Left lung (tissue), 10 donors: ENCODE data around the gene NPAS2. TPM values are rescaled to one million over a fixed set of nuclear protein-coding genes. Genes with fewer than 3 reads are reported as not detected.
A peak's percentile ranks its signal among the peaks of the same experiment; 100 is the strongest.

ENCODE experiments used
- ATAC-seq: fragments of 200-7000 bp; cut with Tn5 transposase; one replicate; pipeline ENCODE4 v1.9.1; 2020; ENCODE audit warnings: moderate library complexity
- DNase-seq, 4 donors: peaks; one replicate each; pipeline ENCODE4 v3.0.0-alpha.2; 2013 to 2020
- H3K27ac ChIP-seq, 2 donors: fragments of 200-600 bp; sonication (generic) in 1 of 2; one replicate each; pipeline versions ENCODE4 v1.5.0 to v1.8.0; 2020 to 2021
- H3K27me3 ChIP-seq, 2 donors: fragments of 200-600 bp; sonication (generic) in 1 of 2; one replicate each; pipeline versions ENCODE4 v1.5.0 to v1.8.0; 2020 to 2021
- H3K36me3 ChIP-seq, 2 donors: fragments of 200-600 bp; sonication (generic) in 1 of 2; one replicate each; pipeline versions ENCODE4 v1.5.0 to v1.8.0; 2020 to 2021
- H3K4me1 ChIP-seq, 2 donors: fragments of 200-600 bp; one replicate each; pipeline ENCODE4 v1.8.0; 2021
- H3K4me3 ChIP-seq, 2 donors: fragments of 200-600 bp; sonication (generic) in 1 of 2; one replicate each; pipeline versions ENCODE4 v1.5.0 to v1.8.0; 2020 to 2021; ENCODE audit warnings: mild to moderate bottlenecking in 1 of 2
- H3K9me3 ChIP-seq, 2 donors: fragments of 200-600 bp; sonication (generic) in 1 of 2; one replicate each; pipeline versions ENCODE4 v1.5.0 to v1.8.0; 2020 to 2021
- CTCF ChIP-seq, 2 donors: fragments of 200-600 bp; sonication (generic) in 1 of 2; IDR thresholded peaks; one replicate each; pipeline versions ENCODE4 v1.5.0 to v1.8.0; 2021; ENCODE audit warnings: antibody characterized with exemption in 2 of 2
- intact Hi-C, 2 donors: fragments of 100-400 bp; cut with DNase I; formaldehyde crosslinking; loops; one replicate each; pipeline versions ENCODE4 v1.11.2 to v1.14.2; 2022
- polyA plus RNA-seq, 6 donors: library from polyadenylated mRNA; unstranded; fragments of 120-200 nt; gene quantifications; one replicate each; pipeline ENCODE4 v1.2.1, GENCODE V29; 2013; ENCODE audit not compliant: insufficient read length in 6 of 6
- total RNA-seq, 2 donors: library from RNA; stranded (reverse); fragmentation: NEBNext Ultra II Directional; extraction: Animal tissue kit (Norgen Biotek cat#: 25700); gene quantifications; one replicate each; pipeline ENCODE4 v1.2.1, GENCODE V29; 2021
- donor health status: DM: no; HTN: yes; CAD: no.
- donor health status: DM: no; HTN: no; CAD: no.

The NPAS2 gene
- total and polyA plus RNA-seq, 8 donors = 18.8 to 40.2 (median 35.0) TPM

GRCh38 chr2:100778637-100779450 lies 41.1 kb upstream of the NPAS2 start:
- no peak for TF ChIP-seq CTCF (IDR thresholded peaks at IDR 0.05)
- Histone ChIP-seq H3K4me3 (no peak overlapping the region), H3K4me1 (peaks cover 0 to 6% of the 10 kb centered on the region in 2 donors), H3K27me3 (no peaks in the 10 kb centered on the region), H3K27ac (no peak overlapping the region), H3K36me3 (no peaks in the 10 kb centered on the region), H3K9me3 (no peaks in the 10 kb centered on the region)
- intact Hi-C loops = no loop called here
- DNase-seq (no peak), ATAC-seq (no peak)

- no peak for ATAC-seq
- Histone ChIP-seq H3K27me3 (no peaks in the 10 kb centered on the region), H3K27ac (no peak overlapping the region), H3K4me1 (peaks cover 0 to 6% of the 10 kb centered on the region in 2 donors), H3K4me3 (no peak overlapping the region), H3K36me3 (no peaks in the 10 kb centered on the region), H3K9me3 (no peaks in the 10 kb centered on the region)
- intact Hi-C loops = no loop called here
- DNase-seq = no peak
- TF ChIP-seq CTCF (IDR thresholded peaks at IDR 0.05) = no peak
Measured at GRCh38 chr2:100779908-100780202, 40.1 kb upstream of the NPAS2 start.

DNA sequence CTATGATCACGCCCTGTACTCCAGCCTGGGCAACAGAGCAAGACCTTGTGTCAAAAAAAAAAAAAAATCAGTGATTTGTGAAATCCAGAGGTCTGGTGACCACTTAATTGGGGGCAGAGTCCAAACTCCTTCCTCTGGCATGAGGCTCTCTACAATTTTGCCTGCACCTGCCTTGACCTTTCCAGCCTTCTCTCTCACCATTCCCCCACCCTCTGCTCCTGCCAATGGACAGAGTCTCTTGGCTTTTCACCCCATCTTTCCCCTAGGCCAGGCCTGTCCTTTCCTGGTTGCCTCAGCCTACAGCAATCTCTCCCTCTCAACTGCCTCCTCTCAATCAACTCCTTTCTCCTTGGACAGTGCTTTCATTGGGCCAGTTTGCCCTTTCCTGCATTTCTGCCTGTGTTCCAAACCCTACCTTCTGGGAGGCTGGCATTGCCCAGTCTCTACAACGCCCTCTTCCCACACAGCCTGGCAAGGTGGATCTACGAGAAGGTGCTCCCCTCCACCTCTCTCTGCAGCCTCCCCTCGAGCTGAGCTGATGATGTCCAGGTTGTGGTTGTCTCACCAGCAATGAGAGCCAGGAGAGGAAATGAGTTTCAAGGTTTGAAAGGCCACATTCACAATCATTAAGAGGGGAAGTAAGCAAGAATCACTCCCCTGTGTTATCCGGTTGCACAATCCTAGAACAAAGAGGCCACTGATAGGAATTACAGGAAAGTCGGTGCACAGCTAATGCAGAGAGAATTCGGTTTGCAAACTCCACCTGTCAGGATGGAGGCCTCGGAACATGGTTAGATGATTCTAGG lies 39.5 kb upstream of the NPAS2 start:
- Histone ChIP-seq H3K4me3 (no peak overlapping the region), H3K27me3 (no peaks in the 10 kb centered on the region), H3K4me1 (peaks cover 0 to 6% of the 10 kb centered on the region in 2 donors), H3K27ac (no peak overlapping the region), H3K36me3 (no peaks in the 10 kb centered on the region), H3K9me3 (no peaks in the 10 kb centered on the region)
- ATAC-seq (peak; percentile 84), DNase-seq (peak in 1 of 4 donors; percentile 24)
- no peak for TF ChIP-seq CTCF (IDR thresholded peaks at IDR 0.05)
- intact Hi-C loops = no loop called here

- Histone ChIP-seq H3K4me1 (peaks cover 0 to 6% of the 10 kb centered on the region in 2 donors), H3K27me3 (no peaks in the 10 kb centered on the region), H3K36me3 (no peaks in the 10 kb centered on the region), H3K9me3 (no peaks in the 10 kb centered on the region), H3K27ac (no peak overlapping the region), H3K4me3 (no peak overlapping the region)
- no peak for DNase-seq
- ATAC-seq = no peak
- intact Hi-C loops = no loop called here
- no peak for TF ChIP-seq CTCF (IDR thresholded peaks at IDR 0.05)
Measured at GRCh38 chr2:100781009-100781325, 39.0 kb upstream of the NPAS2 start.
